IMR-90 (cell line): ENCODE data around the gene CWF19L1. TPM values are rescaled to one million over a fixed set of nuclear protein-coding genes. Genes with fewer than 3 reads are reported as not detected.

Experiments
- ATAC-seq: fragments of 200-7000 bp; cut with Tn5 transposase; 2 replicates; pipeline ENCODE4 v1.9.1; 2020; ENCODE audit warnings: low read depth, mild to moderate bottlenecking, moderate library complexity
- BruUV-seq: library from RNA; stranded (reverse); fragments of 400-500 nt; replicated peaks from 2 replicates; lab custom pipeline; 2021; lab: Mats Ljungman, UMichigan
- CTCF ChIA-PET: fragments of 300-600 bp; formaldehyde crosslinking; extraction: SDS; loops from one replicate; lab custom pipeline; 2021; ENCODE audit warnings: antibody characterized with exemption; lab: Yijun Ruan, JAX
- POLR2A ChIA-PET: fragments of 300-600 bp; sonication (Branson Sonifier 250); formaldehyde crosslinking; loops from one replicate; lab custom pipeline; 2022; ENCODE audit warnings: antibody characterized with exemption; ENCODE audit not compliant: unreplicated experiment; lab: Charles Lee
- DNase-seq: peaks from one replicate; pipeline ENCODE4 v3.0.0; 2013
- H2AFZ ChIP-seq: replicated peaks from 2 replicates; pipeline ENCODE3; 2013; ENCODE audit warnings: low read length, mild to moderate bottlenecking; ENCODE audit not compliant: poor library complexity
- H2AK5ac ChIP-seq: 2 replicates; pipeline ENCODE4 v1.6.1; 2013; ENCODE audit warnings: low read depth, low read length, inconsistent platforms
- H2AK9ac ChIP-seq: replicated peaks from 2 replicates; pipeline ENCODE3; 2013; ENCODE audit warnings: mild to moderate bottlenecking, low read depth, low read length, moderate library complexity; ENCODE audit not compliant: poor library complexity
- H2BK120ac ChIP-seq: 2 replicates; pipeline ENCODE4 v1.6.1; 2013; ENCODE audit warnings: low read depth, low read length, inconsistent platforms
- H2BK15ac ChIP-seq: 3 replicates; pipeline ENCODE4 v1.6.1; 2013; ENCODE audit warnings: low read depth, low read length, inconsistent platforms
- H2BK20ac ChIP-seq: 2 replicates; pipeline ENCODE4 v1.6.1; 2013; ENCODE audit warnings: low read depth, mild to moderate bottlenecking, inconsistent platforms, low read length, moderate library complexity
- H2BK5ac ChIP-seq: 2 replicates; pipeline ENCODE4 v1.6.1; 2013; ENCODE audit warnings: mild to moderate bottlenecking, low read depth, low read length, inconsistent platforms; ENCODE audit not compliant: poor library complexity, severe bottlenecking
- H3K14ac ChIP-seq: replicated peaks from 2 replicates; pipeline ENCODE4 v1.6.1; 2013; ENCODE audit warnings: low read depth, low read length, inconsistent platforms
- H3K18ac ChIP-seq: 2 replicates; pipeline ENCODE4 v1.6.1; 2013; ENCODE audit warnings: low read depth, low read length, control low read depth
- H3K23ac ChIP-seq: 2 replicates; pipeline ENCODE4 v1.6.1; 2013; ENCODE audit warnings: low read depth, low read length, inconsistent platforms
- H3K27ac ChIP-seq: 2 replicates; pipeline ENCODE4 v1.5.1; 2013; ENCODE audit warnings: mild to moderate bottlenecking, control low read depth, low read length; ENCODE audit not compliant: insufficient read depth
- H3K27me3 ChIP-seq: 2 replicates; pipeline ENCODE4 v1.6.1; 2013; ENCODE audit warnings: low read length; ENCODE audit not compliant: control insufficient read depth, insufficient read depth
- H3K36me3 ChIP-seq: 2 replicates; pipeline ENCODE4 v1.6.1; 2013; ENCODE audit warnings: low read length, mixed read lengths; ENCODE audit not compliant: control insufficient read depth, insufficient read depth
- H3K4ac ChIP-seq: 2 replicates; pipeline ENCODE4 v1.6.1; 2013; ENCODE audit warnings: low read depth, low read length, inconsistent platforms
- H3K4me1 ChIP-seq: 2 replicates; pipeline ENCODE4 v1.6.1; 2013; ENCODE audit warnings: low read length, mixed read lengths; ENCODE audit not compliant: control insufficient read depth, insufficient read depth
- H3K4me2 ChIP-seq: 2 replicates; pipeline ENCODE4 v1.6.1; 2013; ENCODE audit warnings: low read depth, mild to moderate bottlenecking, control low read depth, low read length, moderate library complexity
- H3K4me3 ChIP-seq: 2 replicates; pipeline ENCODE4 v1.5.1; 2013; ENCODE audit warnings: low read depth, mild to moderate bottlenecking, control low read depth, low read length, moderate library complexity; ENCODE audit not compliant: insufficient read depth
- H3K56ac ChIP-seq: 2 replicates; pipeline ENCODE4 v1.6.1; 2013; ENCODE audit warnings: low read length, inconsistent platforms; ENCODE audit not compliant: insufficient read depth; ENCODE audit errors: extremely low read depth
- H3K79me1 ChIP-seq, 2 experiments: 2 replicates each; pipeline ENCODE4 v1.6.1; 2013; ENCODE audit warnings: low read length in 2 of 2, inconsistent platforms in 1 of 2, low read depth in 1 of 2
- H3K9ac ChIP-seq: 2 replicates; pipeline ENCODE4 v1.6.1; 2013; ENCODE audit warnings: low read depth, low read length, control low read depth
- H3K9me1 ChIP-seq: 2 replicates; pipeline ENCODE4 v1.6.1; 2013; ENCODE audit warnings: low read length, inconsistent platforms; ENCODE audit not compliant: insufficient read depth
- H3K9me3 ChIP-seq: 2 replicates; pipeline ENCODE4 v1.6.1; 2013; ENCODE audit warnings: low read length; ENCODE audit not compliant: control insufficient read depth, insufficient read depth
- H4K20me1 ChIP-seq: 2 replicates; pipeline ENCODE4 v1.6.1; 2013; ENCODE audit warnings: low read length, inconsistent platforms; ENCODE audit not compliant: insufficient read depth
- H4K5ac ChIP-seq: 2 replicates; pipeline ENCODE4 v1.6.1; 2013; ENCODE audit warnings: mild to moderate bottlenecking, low read depth, low read length, control low read depth
- H4K8ac ChIP-seq, 2 experiments: 2 replicates each; pipeline ENCODE4 v1.6.1; 2013; ENCODE audit warnings: low read depth in 2 of 2, low read length in 2 of 2, control low read depth in 1 of 2, inconsistent platforms in 1 of 2
- H4K91ac ChIP-seq: 2 replicates; pipeline ENCODE4 v1.6.1; 2013; ENCODE audit warnings: low read depth, low read length, inconsistent platforms; ENCODE audit not compliant: insufficient read depth
- ELK1 ChIP-seq: fragments of 150-350 bp; IDR thresholded peaks from 2 replicates; pipeline ENCODE4 v1.6.1; 2016; ENCODE audit warnings: low read depth, mild to moderate bottlenecking, low read length, moderate library complexity, borderline replicate concordance
- RFX5 ChIP-seq: IDR thresholded peaks from 2 replicates; pipeline ENCODE4 v1.8.0; 2012; ENCODE audit warnings: low read depth, mild to moderate bottlenecking, low read length, moderate library complexity
- WGBS, 2 experiments: methylation state at CpG; one replicate each; pipeline versions ENCODE4 v1.1.5 to v1.1.7; 2013; ENCODE audit warnings: missing lambda C conversion rate in 2 of 2; ENCODE audit not compliant: insufficient read length in 1 of 2; ENCODE audit errors: extremely low coverage in 2 of 2; 5-methylcytosine and 5-hydroxymethylcytosine counted together
- dilution Hi-C: fragments of 300-500 bp; cut with HindIII; formaldehyde crosslinking; loops from one replicate; pipeline ENCODE4 v1.14.3; 2018; ENCODE audit warnings: low sequenced_read_pairs; ENCODE audit not compliant: unreplicated experiment
- in situ Hi-C: fragments of 300-500 bp; cut with MboI; formaldehyde crosslinking; loops from 3 replicates; pipeline ENCODE4 v1.14.3; 2019; ENCODE audit warnings: low sequenced_read_pairs, inconsistent platforms, mixed read lengths
- intact Hi-C: fragments of 100-400 bp; cut with micrococcal nuclease; formaldehyde crosslinking; loops from 2 replicates; pipeline ENCODE4 v1.10.0; 2022
- microRNA-seq, 2 experiments: library from miRNA; stranded (forward) in 1 of 2; unstranded in 1 of 2; fragments of 10-50 nt in 1 of 2; fragments of <30 nt in 1 of 2; gene quantifications in 1 of 2; microRNA quantifications in 1 of 2; one replicate each; pipeline versions ENCODE3 to v1.1.0; 2013 to 2020; ENCODE audit not compliant: insufficient read depth in 1 of 2, insufficient read length in 1 of 2, unreplicated experiment in 1 of 2
- polyA plus RNA-seq, 3 experiments: library from polyadenylated mRNA; depleted of rRNA; stranded (reverse); fragments of >200 nt; gene quantifications; 2 replicates each; pipeline ENCODE4 v1.2.3, GENCODE V29; 2012; ENCODE audit warnings: low replicate concordance in 1 of 3
- small RNA-seq, 5 experiments: library from RNA; depleted of rRNA; stranded (forward); fragments of <200 nt; gene quantifications; one replicate each; pipeline ENCODE3, GENCODE V24; 2012
- total RNA-seq: library from RNA; depleted of rRNA; stranded (reverse); fragments of >200 nt; gene quantifications from 2 replicates; pipeline ENCODE4 v1.2.3, GENCODE V29; 2012; rRNA removed

The CWF19L1 gene
- total and polyA plus RNA-seq, 2 of the 4 experiments (the other 2 are of a cell fraction): 10.2 to 30.8 TPM

DNA sequence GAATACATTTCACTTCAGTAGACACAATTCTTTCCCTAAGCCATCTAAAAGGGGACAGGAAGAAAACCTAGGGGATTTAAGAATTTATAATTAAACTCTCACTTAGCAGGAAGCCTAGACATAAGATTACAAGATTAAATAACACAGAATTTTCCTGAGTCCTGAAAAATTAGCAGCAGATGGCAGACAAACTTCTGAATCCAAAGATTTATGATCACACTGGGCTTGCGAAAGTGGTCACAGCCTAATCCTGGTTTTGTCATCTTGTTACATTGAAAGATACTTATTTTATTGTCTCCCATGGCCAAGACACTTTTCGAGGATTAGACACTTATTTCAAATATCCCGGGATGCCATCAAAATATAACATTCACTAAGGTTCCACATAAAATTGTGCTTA lies 84.5 kb downstream of the CWF19L1 start:
- POLR2A ChIA-PET: interaction anchor here (0.6 kb wide), 1 partner anchor 1635 kb away, joined by 3 read pairs; the partner anchor contains the start of gene OGA
- Histone ChIP-seq H3K36me3 (peaks cover 2% of the 10 kb centered on the region; the same call in 1 of the 2 replicates), H3K56ac (no peak overlapping the region), H4K91ac (no peak overlapping the region), H3K4ac (no peak overlapping the region), H3K9ac (no peak overlapping the region), H2BK5ac (no peak overlapping the region), H3K18ac (no peak overlapping the region), H3K79me1 (peaks cover 20 to 41% of the 10 kb centered on the region in 2 experiments), H3K27me3 (no peaks in the 10 kb centered on the region), H3K9me3 (no peaks in the 10 kb centered on the region), H4K8ac (no peak overlapping the region), H3K4me3 (no peak overlapping the region), H2BK20ac (no peak overlapping the region), H4K5ac (no peak overlapping the region), H2BK120ac (no peak overlapping the region), H3K4me2 (no peak overlapping the region), H2BK15ac (no peak overlapping the region), H2AK9ac (no peak overlapping the region), H4K20me1 (no peaks in the 10 kb centered on the region; the same call in 1 of the 2 replicates), H3K4me1 (peaks cover 6% of the 10 kb centered on the region), H3K27ac (no peak overlapping the region), H2AFZ (no peak overlapping the region), H3K14ac (no peak overlapping the region), H2AK5ac (no peak overlapping the region), H3K23ac (no peak overlapping the region), H3K9me1 (no peaks in the 10 kb centered on the region; the same call in 1 of the 2 replicates)
- no peak for TF ChIP-seq RFX5
- TF ChIP-seq ELK1: no peak
- in situ Hi-C loops (loop anchor here (10.0 kb wide), 1 partner anchor 338 kb away; no protein-coding TSS in a partner anchor), intact Hi-C loops (loop anchor here (10.0 kb wide), 1 partner anchor 448 kb away; the partner anchor contains the start of genes COX15 and CUTC), dilution Hi-C loops (no loop called here)
- no peak for DNase-seq
- CTCF ChIA-PET: interaction anchor here (0.7 kb wide), 1 partner anchor 10 kb away, joined by 3 read pairs; no protein-coding TSS in a partner anchor
- no peak for ATAC-seq
- no CpG with 5 or more reads among the region's 3 CpGs for WGBS, 2 experiments
- no TSS peak for BruUV-seq

Small RNAs within 50 kb of the gene (microRNA-seq; reads per million reads assigned to microRNA genes)
- gene RNU6-422P (ENCODE audit: insufficient read depth, insufficient read length): not detected
- gene SNORA12 (ENCODE audit: insufficient read depth, insufficient read length): not detected

Small RNAs within 50 kb of the gene (small RNA-seq; reads per million reads assigned to genes)
- gene RNU6-422P (0 to 0.60 (median 0) reads per million in 5 experiments), gene SNORA12 (7.0 to 58.2 (median 21.1) reads per million in 5 experiments)

Other genes with a start within 250 kb of the CWF19L1 start
- not detected in 2 replicates for gene CPN1, start 185.8 kb downstream of the CWF19L1 start, total RNA-seq
- gene CPN1, start 185.8 kb downstream of the CWF19L1 start, polyA plus RNA-seq (2012; rRNA removed): not detected in 2 replicates
- gene ERLIN1, start 81.6 kb downstream of the CWF19L1 start, total RNA-seq: 33.9 and 35.8 TPM in 2 replicates
- 28.1 and 31.5 TPM in 2 replicates for gene ERLIN1, start 81.6 kb downstream of the CWF19L1 start, polyA plus RNA-seq (2012; rRNA removed)
- gene CHUK, start 38.0 kb downstream of the CWF19L1 start, total RNA-seq: 21.7 and 33.6 TPM in 2 replicates
- gene CHUK, start 38.0 kb downstream of the CWF19L1 start, polyA plus RNA-seq (2012; rRNA removed): 8.7 and 11.2 TPM in 2 replicates
- 26.0 and 49.4 TPM in 2 replicates for gene BLOC1S2, start 19.0 kb upstream of the CWF19L1 start, total RNA-seq
- 24.3 and 28.9 TPM in 2 replicates for gene BLOC1S2, start 19.0 kb upstream of the CWF19L1 start, polyA plus RNA-seq (2012; rRNA removed)
- not detected in 2 replicates for gene PKD2L1, start 62.6 kb upstream of the CWF19L1 start, total RNA-seq
- not detected in 2 replicates for gene PKD2L1, start 62.6 kb upstream of the CWF19L1 start, polyA plus RNA-seq (2012; rRNA removed)
- gene SCD, start 79.6 kb upstream of the CWF19L1 start, total RNA-seq: 49.2 and 50.7 TPM in 2 replicates
- 56.6 and 65.1 TPM in 2 replicates for gene SCD, start 79.6 kb upstream of the CWF19L1 start, polyA plus RNA-seq (2012; rRNA removed)
- not detected in 2 replicates for gene WNT8B, start 195.4 kb upstream of the CWF19L1 start, total RNA-seq
- gene WNT8B, start 195.4 kb upstream of the CWF19L1 start, polyA plus RNA-seq (2012; rRNA removed): 0.03 TPM in 1 of 2 replicates, not detected in the other